B cell (primary cell): ENCODE data around the gene SH3GL1. TPM values are rescaled to one million over a fixed set of nuclear protein-coding genes. Genes with fewer than 3 reads are reported as not detected.

Experiments
- ATAC-seq: fragments of 200-7000 bp; cut with Tn5 transposase; one replicate; pipeline ENCODE4 v1.10.0; 2021; ENCODE audit warnings: low read depth, mild to moderate bottlenecking, moderate number of reproducible peaks, moderate library complexity
- CTCF ChIA-PET: fragments of 350-600 bp; sonication (Branson Sonifier 250); formaldehyde crosslinking; loops from one replicate; lab custom pipeline; 2021; ENCODE audit warnings: antibody characterized with exemption, inconsistent platforms; lab: Charles Lee
- POLR2A ChIA-PET: fragments of 350-600 bp; sonication (Branson Sonifier 250); formaldehyde crosslinking; loops from one replicate; lab custom pipeline; 2021; ENCODE audit warnings: antibody characterized with exemption; lab: Charles Lee
- DNase-seq: peaks from one replicate; pipeline ENCODE4 v3.0.0; 2013
- H2AFZ ChIP-seq: 2 replicates; pipeline ENCODE4 v1.6.1; 2012; ENCODE audit warnings: mild to moderate bottlenecking, low read depth, low read length; ENCODE audit not compliant: insufficient read depth, poor library complexity, severe bottlenecking
- H3K27ac ChIP-seq, 2 donors: 1 replicate in 1 of 2; 2 replicates in 1 of 2; pipeline ENCODE4 v1.5.1; 2012 to 2013; ENCODE audit warnings: low read length in 2 of 2, mild to moderate bottlenecking in 2 of 2, moderate library complexity in 1 of 2
- H3K27me3 ChIP-seq, 4 experiments: fragments of 200-600 bp in 1 of 4; sonication (generic) in 1 of 4; replicated peaks in 1 of 4; 1 replicate in 2 of 4; 2 replicates in 2 of 4; pipeline versions ENCODE4 v1.6.1 to v1.7.0; 2013 to 2016; ENCODE audit warnings: low read length in 3 of 4, mild to moderate bottlenecking in 2 of 4, mixed read lengths in 1 of 4, moderate library complexity in 1 of 4; ENCODE audit not compliant: insufficient read depth in 4 of 4, control insufficient read depth in 3 of 4; ENCODE audit errors: control extremely low read depth in 1 of 4
- H3K36me3 ChIP-seq, 2 experiments: replicated peaks in 1 of 2; 1 replicate in 1 of 2; 2 replicates in 1 of 2; pipeline versions ENCODE4 v1.6.1 to v1.7.1; 2013; ENCODE audit warnings: low read length in 1 of 2; ENCODE audit not compliant: insufficient read depth in 2 of 2, control insufficient read depth in 1 of 2; ENCODE audit errors: control extremely low read depth in 1 of 2, extremely low read depth in 1 of 2
- H3K4me1 ChIP-seq, 2 donors: fragments of 200-600 bp in 1 of 2; sonication (generic) in 1 of 2; 1 replicate in 1 of 2; 2 replicates in 1 of 2; pipeline versions ENCODE4 v1.5.1 to v1.6.1; 2013 to 2017; ENCODE audit warnings: low read length in 2 of 2; ENCODE audit not compliant: control insufficient read depth in 2 of 2, insufficient read depth in 2 of 2
- H3K4me2 ChIP-seq: replicated peaks from 2 replicates; pipeline ENCODE3; 2012; ENCODE audit warnings: mild to moderate bottlenecking, low read depth, low read length; ENCODE audit not compliant: poor library complexity, severe bottlenecking
- H3K4me3 ChIP-seq, 5 experiments: fragments of 200-600 bp in 1 of 5; sonication (generic) in 1 of 5; 1 replicate in 3 of 5; 2 replicates in 2 of 5; pipeline versions ENCODE4 v1.5.1 to v1.7.0; 2011 to 2016; ENCODE audit warnings: low read length in 4 of 5, mild to moderate bottlenecking in 4 of 5, low read depth in 2 of 5, control low read depth in 1 of 5, moderate library complexity in 1 of 5; ENCODE audit not compliant: insufficient read depth in 1 of 5; ENCODE audit errors: control extremely low read depth in 1 of 5, extremely low read depth in 1 of 5
- H3K79me2 ChIP-seq: fragments of 200-600 bp; sonication (generic); one replicate; pipeline ENCODE4 v1.6.0; 2016; ENCODE audit warnings: low read length; ENCODE audit not compliant: control insufficient read depth, insufficient read depth
- H3K9ac ChIP-seq: fragments of 200-600 bp; sonication (generic); 2 replicates; pipeline ENCODE4 v1.6.1; 2017; ENCODE audit warnings: mild to moderate bottlenecking, low read length, moderate library complexity
- H3K9me3 ChIP-seq, 3 donors: one replicate each; pipeline versions ENCODE4 v1.6.1 to v1.7.1; 2013; ENCODE audit warnings: low read length in 2 of 3; ENCODE audit not compliant: control insufficient read depth in 2 of 3, insufficient read depth in 1 of 3; ENCODE audit errors: control extremely low read depth in 1 of 3
- H4K20me1 ChIP-seq: 2 replicates; pipeline ENCODE4 v1.6.0; 2012; ENCODE audit warnings: mild to moderate bottlenecking, low read length; ENCODE audit not compliant: insufficient read depth, control insufficient read depth, poor library complexity, severe bottlenecking
- H3K27ac Mint-ChIP-seq: one replicate; pipeline ENCODE4 v1.8.0; 2021; ENCODE audit warnings: mixed read lengths
- H3K27me3 Mint-ChIP-seq: one replicate; pipeline ENCODE4 v1.8.0; 2021; ENCODE audit warnings: mixed read lengths
- H3K4me1 Mint-ChIP-seq: one replicate; pipeline ENCODE4 v1.8.0; 2021; ENCODE audit warnings: mixed read lengths
- H3K4me3 Mint-ChIP-seq: one replicate; pipeline ENCODE4 v1.8.0; 2021; ENCODE audit warnings: mixed read lengths
- H3K9me3 Mint-ChIP-seq: one replicate; pipeline ENCODE4 v1.8.0; 2022; ENCODE audit warnings: mixed read lengths; ENCODE audit not compliant: insufficient read depth
- EZH2 ChIP-seq: IDR thresholded peaks from 2 replicates; pipeline ENCODE4 v1.6.1; 2012; ENCODE audit warnings: borderline replicate concordance, low read depth, mild to moderate bottlenecking, moderate library complexity, low read length; ENCODE audit not compliant: insufficient read depth, poor library complexity, severe bottlenecking
- WGBS: methylation state at CpG from one replicate; pipeline ENCODE4 v1.1.5; 2013; ENCODE audit warnings: missing lambda C conversion rate; ENCODE audit not compliant: insufficient coverage; 5-methylcytosine and 5-hydroxymethylcytosine counted together
- intact Hi-C: fragments of 100-400 bp; cut with micrococcal nuclease; formaldehyde crosslinking; loops from one replicate; pipeline ENCODE4 v1.10.0; 2022
- polyA plus RNA-seq: library from polyadenylated mRNA; depleted of rRNA; stranded (reverse); fragments of >200 nt; gene quantifications from 2 replicates; pipeline ENCODE4 v1.2.3, GENCODE V29; 2012
- total RNA-seq, 2 donors: library from RNA; stranded (reverse); fragments of 120-200 nt in 1 of 2; gene quantifications; 1 replicate in 1 of 2; 2 replicates in 1 of 2; pipeline versions ENCODE4 v1.2.3 to v1.2.4, GENCODE V29; 2013 to 2022
- TF ChIP-seq, protein P1 (sequence below): fragments of 200-600 bp; IDR thresholded peaks from one replicate; pipeline ENCODE4 v1.8.0; 2022; ENCODE audit warnings: antibody characterized with exemption, mild to moderate bottlenecking

The SH3GL1 gene
- total and polyA plus RNA-seq, 2 donors (not counting 1 experiment from before 2014, with no cell fraction given) = 37.2 to 42.4 TPM

DNA sequence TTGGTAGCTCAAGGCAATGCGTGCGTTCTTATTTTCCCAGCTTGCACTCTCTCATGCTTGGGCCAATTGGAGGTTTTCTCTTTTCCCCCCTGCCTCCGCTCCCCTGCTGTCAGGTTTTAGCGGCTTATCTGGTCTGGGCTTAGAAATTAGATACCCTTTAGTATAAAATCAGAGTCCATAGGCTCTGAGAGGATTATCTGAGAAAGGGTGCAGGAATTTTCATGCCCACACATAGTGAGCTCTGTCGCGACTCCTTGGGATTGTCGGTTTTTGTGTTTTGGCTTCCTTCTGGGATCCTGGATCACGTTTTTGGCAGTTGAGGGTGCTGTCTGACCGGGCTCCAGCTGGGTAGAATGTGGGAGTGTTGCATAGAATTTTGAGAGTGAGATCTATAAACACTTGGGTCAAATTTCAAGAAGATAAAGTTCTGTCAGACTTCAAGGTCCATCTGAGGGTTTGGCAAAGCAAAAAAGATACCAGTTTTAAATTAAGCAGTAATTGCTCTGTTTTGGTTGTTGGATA lies 14.5 kb upstream of the SH3GL1 start:
- WGBS = 96% methylated on average over 6 of the region's 9 CpGs
- Histone ChIP-seq H3K4me2 (no peak overlapping the region), H3K36me3 (peaks cover 1 to 6% of the 10 kb centered on the region in 2 experiments), H3K27ac (no peak overlapping the region), H3K9ac (no peak overlapping the region), H3K4me3 (no peak overlapping the region), H3K9me3 (no peaks in the 10 kb centered on the region), H4K20me1 (no peaks in the 10 kb centered on the region), H3K4me1 (no peaks in the 10 kb centered on the region), H2AFZ (no peak overlapping the region), H3K27me3 (no peaks in the 10 kb centered on the region), H3K79me2 (peaks cover 42% of the 10 kb centered on the region)
- ATAC-seq (no peak), DNase-seq (no peak)
- Mint-ChIP-seq H3K27me3 (no peaks in the 10 kb centered on the region), H3K27ac (no peak overlapping the region), H3K9me3 (no peaks in the 10 kb centered on the region), H3K4me3 (no peak overlapping the region), H3K4me1 (no peaks in the 10 kb centered on the region)
- TF ChIP-seq, protein P1, sequence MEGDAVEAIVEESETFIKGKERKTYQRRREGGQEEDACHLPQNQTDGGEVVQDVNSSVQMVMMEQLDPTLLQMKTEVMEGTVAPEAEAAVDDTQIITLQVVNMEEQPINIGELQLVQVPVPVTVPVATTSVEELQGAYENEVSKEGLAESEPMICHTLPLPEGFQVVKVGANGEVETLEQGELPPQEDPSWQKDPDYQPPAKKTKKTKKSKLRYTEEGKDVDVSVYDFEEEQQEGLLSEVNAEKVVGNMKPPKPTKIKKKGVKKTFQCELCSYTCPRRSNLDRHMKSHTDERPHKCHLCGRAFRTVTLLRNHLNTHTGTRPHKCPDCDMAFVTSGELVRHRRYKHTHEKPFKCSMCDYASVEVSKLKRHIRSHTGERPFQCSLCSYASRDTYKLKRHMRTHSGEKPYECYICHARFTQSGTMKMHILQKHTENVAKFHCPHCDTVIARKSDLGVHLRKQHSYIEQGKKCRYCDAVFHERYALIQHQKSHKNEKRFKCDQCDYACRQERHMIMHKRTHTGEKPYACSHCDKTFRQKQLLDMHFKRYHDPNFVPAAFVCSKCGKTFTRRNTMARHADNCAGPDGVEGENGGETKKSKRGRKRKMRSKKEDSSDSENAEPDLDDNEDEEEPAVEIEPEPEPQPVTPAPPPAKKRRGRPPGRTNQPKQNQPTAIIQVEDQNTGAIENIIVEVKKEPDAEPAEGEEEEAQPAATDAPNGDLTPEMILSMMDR = no peak
- TF ChIP-seq EZH2 = no peak
- ChIA-PET POLR2A (no interaction called here), CTCF (interaction anchor here (0.7 to 1.5 kb wide), 3 partner anchors 13 to 1633 kb away, joined by 3 to 5 read pairs (median 3); partner anchors contain the start of gene CHAF1A)
- intact Hi-C loops = no loop called here

DNA sequence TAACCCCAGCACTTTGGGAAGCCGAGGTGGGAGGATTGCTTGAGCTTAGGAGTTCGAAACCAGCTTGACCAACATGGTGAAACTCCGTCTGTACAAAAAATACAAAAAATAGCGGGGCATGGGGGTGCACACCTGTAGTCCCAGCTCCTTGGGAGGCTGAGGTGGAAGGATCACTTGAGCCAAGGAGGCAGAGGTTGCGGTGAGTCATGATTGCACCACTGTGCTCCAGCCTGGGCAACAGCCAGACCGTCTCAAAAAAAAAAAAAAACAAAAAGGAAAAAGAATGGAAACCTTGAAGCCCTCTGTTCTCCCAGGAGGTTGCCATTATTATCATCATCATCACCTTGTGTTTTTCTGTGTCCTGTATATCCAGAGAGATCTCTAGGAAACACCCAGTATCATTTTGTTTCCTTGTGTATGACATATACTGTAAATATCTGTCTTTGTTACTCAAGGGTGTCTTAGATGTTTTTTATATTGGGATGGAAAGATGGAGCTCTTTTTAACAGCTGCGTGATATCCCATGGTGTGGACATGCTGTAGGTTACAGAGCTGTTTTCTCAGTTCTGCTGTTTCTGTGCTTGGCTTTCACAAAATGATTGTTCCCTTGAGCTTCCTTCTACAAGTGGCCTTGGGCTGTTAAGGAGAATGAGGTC lies 13.9 kb upstream of the SH3GL1 start:
- Histone ChIP-seq H3K27ac (no peak overlapping the region), H3K4me1 (no peaks in the 10 kb centered on the region), H4K20me1 (no peaks in the 10 kb centered on the region), H3K4me3 (no peak overlapping the region), H3K9ac (no peak overlapping the region), H3K9me3 (no peaks in the 10 kb centered on the region), H2AFZ (no peak overlapping the region), H3K27me3 (no peaks in the 10 kb centered on the region), H3K79me2 (peaks cover 48% of the 10 kb centered on the region), H3K36me3 (peaks cover 1 to 9% of the 10 kb centered on the region in 2 experiments), H3K4me2 (no peak overlapping the region)
- TF ChIP-seq, protein P1 = no peak
- no peak for TF ChIP-seq EZH2
- ChIA-PET CTCF (interaction anchor here (0.7 to 1.5 kb wide), 3 partner anchors 12 to 1634 kb away, joined by 3 to 5 read pairs (median 3); partner anchors contain the start of gene CHAF1A), POLR2A (no interaction called here)
- Mint-ChIP-seq H3K27me3 (no peaks in the 10 kb centered on the region), H3K4me1 (no peaks in the 10 kb centered on the region), H3K27ac (no peak overlapping the region), H3K4me3 (no peak overlapping the region), H3K9me3 (no peaks in the 10 kb centered on the region)
- ATAC-seq (no peak), DNase-seq (no peak)
- WGBS = 98% methylated on average over 5 of the region's 7 CpGs
- intact Hi-C loops = no loop called here
